ENCODE measurements around the gene TIMM21. TPM values are rescaled to one million over a fixed set of nuclear protein-coding genes. Genes with fewer than 3 reads are reported as not detected.

The TIMM21 gene
- total and polyA plus RNA-seq, 4 donors: 12.6 to 26.1 (median 22.8) TPM

DNA sequence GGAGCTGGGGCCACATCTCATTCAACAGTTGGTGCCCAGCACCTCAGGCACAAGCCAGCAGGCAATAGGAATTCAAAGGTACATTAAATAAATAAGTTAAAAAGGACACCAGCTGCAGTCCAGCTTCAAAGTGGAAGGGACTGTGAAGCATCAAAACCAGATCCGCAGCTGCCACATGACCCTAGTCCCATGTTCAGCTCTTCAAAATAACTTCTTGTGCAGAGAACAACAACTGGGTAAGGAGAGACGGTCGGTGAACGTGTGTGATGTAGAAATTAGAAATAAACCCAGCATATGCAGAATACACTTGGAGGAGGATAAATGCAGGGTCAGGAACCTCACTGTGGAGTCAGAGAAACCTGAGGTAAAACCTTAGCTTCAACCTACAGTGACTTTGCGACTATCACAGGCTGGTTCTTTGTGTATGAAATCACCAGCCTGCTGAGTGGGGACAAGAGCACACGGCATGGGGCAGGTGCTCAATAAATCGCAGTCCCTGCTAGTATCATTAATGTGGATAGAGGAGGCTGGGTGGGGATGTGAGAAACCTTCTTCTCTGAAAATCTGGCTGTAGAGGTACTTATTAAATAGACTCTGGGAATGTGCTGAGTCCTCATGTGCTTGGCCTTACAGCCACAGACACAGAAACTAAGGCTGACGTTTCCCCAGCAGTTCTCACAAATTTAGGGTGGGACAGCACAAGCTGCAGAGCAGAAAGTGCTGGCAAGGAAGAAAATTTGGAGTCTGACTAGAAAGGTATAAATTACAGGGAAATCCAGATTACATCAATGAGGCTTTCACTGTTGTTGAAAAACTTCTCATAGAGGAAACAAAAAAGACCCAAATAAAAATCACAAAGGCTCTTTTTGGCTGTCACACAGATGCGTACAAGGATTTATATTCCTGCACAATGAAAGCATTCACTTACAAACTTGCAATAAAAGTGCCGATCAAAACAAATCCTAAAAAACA lies 21.4 kb upstream of the TIMM21 start:
- H3K4me1 ChIP-seq (ENCODE audit: control insufficient read depth in 5 of 5, insufficient read depth in 5 of 5, low read length in 5 of 5): peaks cover 0 to 12% (median 0%) of the 10 kb centered on the region in 5 donors
- TF ChIP-seq, protein P1, sequence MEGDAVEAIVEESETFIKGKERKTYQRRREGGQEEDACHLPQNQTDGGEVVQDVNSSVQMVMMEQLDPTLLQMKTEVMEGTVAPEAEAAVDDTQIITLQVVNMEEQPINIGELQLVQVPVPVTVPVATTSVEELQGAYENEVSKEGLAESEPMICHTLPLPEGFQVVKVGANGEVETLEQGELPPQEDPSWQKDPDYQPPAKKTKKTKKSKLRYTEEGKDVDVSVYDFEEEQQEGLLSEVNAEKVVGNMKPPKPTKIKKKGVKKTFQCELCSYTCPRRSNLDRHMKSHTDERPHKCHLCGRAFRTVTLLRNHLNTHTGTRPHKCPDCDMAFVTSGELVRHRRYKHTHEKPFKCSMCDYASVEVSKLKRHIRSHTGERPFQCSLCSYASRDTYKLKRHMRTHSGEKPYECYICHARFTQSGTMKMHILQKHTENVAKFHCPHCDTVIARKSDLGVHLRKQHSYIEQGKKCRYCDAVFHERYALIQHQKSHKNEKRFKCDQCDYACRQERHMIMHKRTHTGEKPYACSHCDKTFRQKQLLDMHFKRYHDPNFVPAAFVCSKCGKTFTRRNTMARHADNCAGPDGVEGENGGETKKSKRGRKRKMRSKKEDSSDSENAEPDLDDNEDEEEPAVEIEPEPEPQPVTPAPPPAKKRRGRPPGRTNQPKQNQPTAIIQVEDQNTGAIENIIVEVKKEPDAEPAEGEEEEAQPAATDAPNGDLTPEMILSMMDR (IDR thresholded peaks at IDR 0.05; ENCODE audit: control extremely low read depth, extremely low read depth): no peak
- ATAC-seq (ENCODE audit: insufficient read depth, low FRiP score) (no peak), DNase-seq (no peak)
- H3K4me3 ChIP-seq: no peak overlapping the region
- H3K27me3 ChIP-seq (ENCODE audit: control insufficient read depth in 3 of 3, insufficient read depth in 3 of 3, low read length in 2 of 3): peaks cover 0 to 2% (median 0%) of the 10 kb centered on the region in 3 donors
- H3K9me3 ChIP-seq (ENCODE audit: control insufficient read depth in 4 of 4, insufficient read depth in 3 of 4, low read length in 3 of 4): no peaks in the 10 kb centered on the region
- 72 to 80% methylated on average over 10 of the region's 10 CpGs for WGBS, 2 donors
- H3K36me3 ChIP-seq (ENCODE audit: control insufficient read depth in 4 of 4, insufficient read depth in 4 of 4, low read length in 4 of 4): no peaks in the 10 kb centered on the region
- H3K27ac ChIP-seq (ENCODE audit: low read depth in 1 of 2, low read length in 1 of 2): no peak overlapping the region
- no peak overlapping the region for H3K9ac ChIP-seq (ENCODE audit: insufficient read depth in 1 of 2, low read length in 2 of 2)

DNA sequence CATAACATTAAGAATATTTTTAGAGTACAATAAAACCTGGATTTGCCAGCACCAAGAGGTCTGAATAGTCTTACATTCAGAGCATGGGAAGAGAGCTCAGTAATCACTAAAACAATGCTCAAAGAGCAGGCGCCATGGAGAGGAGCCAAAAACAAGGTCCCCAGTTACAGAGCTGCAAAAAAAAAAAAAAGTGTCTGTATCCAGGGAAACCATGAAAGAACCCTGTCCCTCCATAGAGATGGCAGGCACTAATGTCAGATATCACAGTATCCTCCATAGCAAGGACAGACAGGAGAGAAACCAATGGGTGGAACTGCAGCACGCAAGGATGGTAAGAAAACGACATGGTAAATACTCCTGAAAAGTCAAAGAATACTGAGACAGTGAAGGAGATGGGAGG lies 20.2 kb upstream of the TIMM21 start:
- DNase-seq (peak in 1 of 3 donors; percentile 12), ATAC-seq (ENCODE audit: insufficient read depth, low FRiP score) (no peak)
- WGBS, 2 donors: 78 to 80% methylated on average over 3 of the region's 3 CpGs
- Histone ChIP-seq H3K9ac (ENCODE audit: insufficient read depth in 1 of 2, low read length in 2 of 2) (no peak overlapping the region), H3K9me3 (ENCODE audit: control insufficient read depth in 4 of 4, insufficient read depth in 3 of 4, low read length in 3 of 4) (no peaks in the 10 kb centered on the region), H3K27ac (ENCODE audit: low read depth in 1 of 2, low read length in 1 of 2) (no peak overlapping the region), H3K4me3 (no peak overlapping the region), H3K4me1 (ENCODE audit: control insufficient read depth in 5 of 5, insufficient read depth in 5 of 5, low read length in 5 of 5) (peaks cover 0 to 12% (median 0%) of the 10 kb centered on the region in 5 donors), H3K36me3 (ENCODE audit: control insufficient read depth in 4 of 4, insufficient read depth in 4 of 4, low read length in 4 of 4) (no peaks in the 10 kb centered on the region), H3K27me3 (ENCODE audit: control insufficient read depth in 3 of 3, insufficient read depth in 3 of 3, low read length in 2 of 3) (peaks cover 0 to 2% (median 0%) of the 10 kb centered on the region in 3 donors)
- TF ChIP-seq, protein P1 (IDR thresholded peaks at IDR 0.05; ENCODE audit: control extremely low read depth, extremely low read depth): no peak

DNA sequence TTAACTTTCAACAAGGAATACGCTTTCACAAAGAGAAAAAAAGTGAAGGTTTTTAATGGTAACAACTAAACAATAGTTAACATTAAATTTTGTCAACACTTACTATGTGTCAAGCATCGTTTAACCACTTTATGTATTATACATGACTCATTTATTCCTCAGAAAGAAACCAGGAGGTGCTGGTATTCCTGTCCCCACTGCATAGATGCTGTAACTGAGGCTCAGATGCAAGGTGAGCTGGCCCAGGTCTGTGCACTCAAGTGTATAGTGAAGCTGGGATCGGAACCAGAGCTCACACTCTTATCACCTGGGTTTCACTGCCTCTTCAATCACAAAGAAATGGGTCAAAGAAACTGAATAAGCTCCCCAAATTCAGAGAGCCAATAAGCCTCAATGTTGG lies 17.2 kb upstream of the TIMM21 start:
- no peak for DNase-seq
- no peak for ATAC-seq (ENCODE audit: insufficient read depth, low FRiP score)
- WGBS, 2 donors: 89 to 93% methylated on average over 3 of the region's 3 CpGs

More for the DNA sequence above, 17.2 kb upstream of the TIMM21 start:
- TF ChIP-seq, protein P1 (IDR thresholded peaks at IDR 0.05; ENCODE audit: control extremely low read depth, extremely low read depth): no peak
- Histone ChIP-seq H3K4me3 (no peak overlapping the region), H3K9me3 (ENCODE audit: control insufficient read depth in 4 of 4, insufficient read depth in 3 of 4, low read length in 3 of 4) (no peaks in the 10 kb centered on the region), H3K27ac (ENCODE audit: low read depth in 1 of 2, low read length in 1 of 2) (no peak overlapping the region), H3K9ac (ENCODE audit: insufficient read depth in 1 of 2, low read length in 2 of 2) (no peak overlapping the region), H3K4me1 (ENCODE audit: control insufficient read depth in 5 of 5, insufficient read depth in 5 of 5, low read length in 5 of 5) (peaks cover 0 to 12% (median 0%) of the 10 kb centered on the region in 5 donors), H3K36me3 (ENCODE audit: control insufficient read depth in 4 of 4, insufficient read depth in 4 of 4, low read length in 4 of 4) (no peaks in the 10 kb centered on the region), H3K27me3 (ENCODE audit: control insufficient read depth in 3 of 3, insufficient read depth in 3 of 3, low read length in 2 of 3) (peaks cover 0 to 2% (median 0%) of the 10 kb centered on the region in 3 donors)

All from lung (tissue), 12 donors.